Thymus (tissue), 11 donors: ENCODE results near the gene VSTM2B. TPM values are rescaled to one million over a fixed set of nuclear protein-coding genes. Genes with fewer than 3 reads are reported as not detected.

ENCODE experiments used
- DNase-seq, 9 donors: peaks; one replicate each; pipeline ENCODE4 v3.0.0-alpha.2; 2013; ENCODE audit warnings: low spot score in 9 of 9, low read depth in 6 of 9, missing footprints in 1 of 9
- H3K27ac ChIP-seq, 2 donors: one replicate each; pipeline ENCODE4 v1.5.1; 2013; ENCODE audit warnings: control low read depth in 1 of 2, low read depth in 1 of 2, low read length in 1 of 2, mild to moderate bottlenecking in 1 of 2, moderate library complexity in 1 of 2
- H3K27me3 ChIP-seq, 2 donors: one replicate each; pipeline ENCODE4 v1.5.1; 2013; ENCODE audit warnings: low read length in 1 of 2; ENCODE audit not compliant: control insufficient read depth in 2 of 2, insufficient read depth in 1 of 2
- H3K36me3 ChIP-seq, 2 donors: one replicate each; pipeline ENCODE4 v1.5.1; 2013; ENCODE audit warnings: low read length in 1 of 2, mild to moderate bottlenecking in 1 of 2, moderate library complexity in 1 of 2; ENCODE audit not compliant: control insufficient read depth in 2 of 2, insufficient read depth in 2 of 2
- H3K4me1 ChIP-seq, 2 donors: one replicate each; pipeline ENCODE4 v1.5.1; 2013; ENCODE audit warnings: low read length in 2 of 2; ENCODE audit not compliant: control insufficient read depth in 2 of 2, insufficient read depth in 2 of 2
- H3K4me3 ChIP-seq, 2 donors: one replicate each; pipeline ENCODE4 v1.5.1; 2013; ENCODE audit warnings: low read length in 2 of 2, control low read depth in 1 of 2, mild to moderate bottlenecking in 1 of 2
- H3K9me3 ChIP-seq, 2 donors: one replicate each; pipeline ENCODE4 v1.5.1; 2013; ENCODE audit warnings: low read length in 1 of 2, mild to moderate bottlenecking in 1 of 2; ENCODE audit not compliant: control insufficient read depth in 2 of 2, insufficient read depth in 1 of 2
- WGBS: extraction: QIAGEN DNeasy Blood & Tissue Kit; methylation state at CpG from one replicate; pipeline ENCODE4 v1.1.7; 2013; 5-methylcytosine and 5-hydroxymethylcytosine counted together
- polyA plus RNA-seq: library from polyadenylated mRNA; stranded (reverse); fragments of 200-250 nt; gene quantifications from one replicate; pipeline ENCODE4 v1.2.3, GENCODE V29; 2013
- total RNA-seq: library from RNA; stranded (reverse); fragments of 120-200 nt; gene quantifications from one replicate; pipeline ENCODE4 v1.2.4, GENCODE V29; 2013
- donor health status: healthy.

Gene VSTM2B
- total and polyA plus RNA-seq, 2 donors: 0.16 TPM; not detected in 1

- Histone ChIP-seq H3K4me1 (no peaks in the 10 kb centered on the region), H3K27me3 (peaks cover 0 to 8% of the 10 kb centered on the region in 2 donors), H3K36me3 (no peaks in the 10 kb centered on the region), H3K9me3 (no peaks in the 10 kb centered on the region), H3K4me3 (no peak overlapping the region), H3K27ac (no peak overlapping the region)
- DNase-seq: no peak
- 50% methylated on average over 14 of the region's 14 CpGs for WGBS
These were observed 50.3 kb downstream of the VSTM2B start for GRCh38 chr19:29576046-29576606.

- H3K9me3 ChIP-seq: no peaks in the 10 kb centered on the region
- no peak overlapping the region for H3K27ac ChIP-seq
- H3K27me3 ChIP-seq: peaks cover 0 to 8% of the 10 kb centered on the region in 2 donors
- WGBS: 70% methylated on average over 15 of the region's 15 CpGs
- DNase-seq: no peak
- no peak overlapping the region for H3K4me3 ChIP-seq
- no peaks in the 10 kb centered on the region for H3K4me1 ChIP-seq
- H3K36me3 ChIP-seq: no peaks in the 10 kb centered on the region
These were observed 51.2 kb downstream of the VSTM2B start for GRCh38 chr19:29576761-29577648.

- Histone ChIP-seq H3K27me3 (peaks cover 0 to 8% of the 10 kb centered on the region in 2 donors), H3K9me3 (no peaks in the 10 kb centered on the region), H3K27ac (no peak overlapping the region), H3K4me1 (no peaks in the 10 kb centered on the region), H3K4me3 (no peak overlapping the region), H3K36me3 (no peaks in the 10 kb centered on the region)
- WGBS: 61% methylated on average over 3 of the region's 3 CpGs
- no peak for DNase-seq
These were observed 51.8 kb downstream of the VSTM2B start for GRCh38 chr19:29577649-29577963.

- DNase-seq: no peak
- 72% methylated on average over 8 of the region's 8 CpGs for WGBS
- no peak overlapping the region for H3K27ac ChIP-seq
- no peaks in the 10 kb centered on the region for H3K36me3 ChIP-seq
- no peak overlapping the region for H3K4me3 ChIP-seq
- H3K4me1 ChIP-seq: no peaks in the 10 kb centered on the region
- no peaks in the 10 kb centered on the region for H3K9me3 ChIP-seq
- peaks cover 0 to 8% of the 10 kb centered on the region in 2 donors for H3K27me3 ChIP-seq
These were observed 52.6 kb downstream of the VSTM2B start for GRCh38 chr19:29578349-29578748.

- H3K27ac ChIP-seq: no peak overlapping the region
These were observed 53.6 kb downstream of the VSTM2B start for GRCh38 chr19:29579308-29579910.

GRCh38 chr19:29581398-29581797 is 55.6 kb downstream of the VSTM2B start:
- Histone ChIP-seq H3K36me3 (no peaks in the 10 kb centered on the region), H3K27me3 (peaks cover 0 to 2% of the 10 kb centered on the region in 2 donors), H3K9me3 (no peaks in the 10 kb centered on the region), H3K27ac (no peak overlapping the region), H3K4me3 (no peak overlapping the region), H3K4me1 (no peaks in the 10 kb centered on the region)
- no peak for DNase-seq
- WGBS: 51% methylated on average over 1 of the region's 1 CpG

More at GRCh38 chr19:29579308-29579910, 53.6 kb downstream of the VSTM2B start:
- Histone ChIP-seq H3K36me3 (no peaks in the 10 kb centered on the region), H3K27me3 (peaks cover 0 to 8% of the 10 kb centered on the region in 2 donors), H3K4me1 (no peaks in the 10 kb centered on the region), H3K4me3 (no peak overlapping the region), H3K9me3 (no peaks in the 10 kb centered on the region)
- WGBS: 91% methylated on average over 6 of the region's 6 CpGs
- DNase-seq: no peak

- DNase-seq: no peak
- no peaks in the 10 kb centered on the region for H3K9me3 ChIP-seq
- H3K36me3 ChIP-seq: no peaks in the 10 kb centered on the region
- 45% methylated on average over 1 of the region's 1 CpG for WGBS
- no peak overlapping the region for H3K4me3 ChIP-seq
- no peaks in the 10 kb centered on the region for H3K4me1 ChIP-seq
- no peak overlapping the region for H3K27ac ChIP-seq
- no peaks in the 10 kb centered on the region for H3K27me3 ChIP-seq
These were observed 57.6 kb downstream of the VSTM2B start for GRCh38 chr19:29583196-29583999.

GRCh38 chr19:29586401-29586800 is 60.6 kb downstream of the VSTM2B start:
- no peaks in the 10 kb centered on the region for H3K4me1 ChIP-seq
- H3K36me3 ChIP-seq: no peaks in the 10 kb centered on the region
- 76% methylated on average over 2 of the region's 2 CpGs for WGBS
- H3K9me3 ChIP-seq: no peaks in the 10 kb centered on the region
- DNase-seq: no peak
- H3K27me3 ChIP-seq: no peaks in the 10 kb centered on the region
- H3K4me3 ChIP-seq: no peak overlapping the region
- H3K27ac ChIP-seq: no peak overlapping the region
